Smooth muscle cell (in vitro differentiated cells): Measurements from ENCODE around the gene PRKCZ. TPM values are rescaled to one million over a fixed set of nuclear protein-coding genes. Genes with fewer than 3 reads are reported as not detected.

ENCODE experiments used
- DNase-seq: peaks from one replicate; lab custom pipeline; 2025; ENCODE audit not compliant: unreplicated experiment; lab: John Stamatoyannopoulos, UW
- H2AFZ ChIP-seq: fragments of 200-600 bp; sonication (generic); 2 replicates; pipeline ENCODE4 v1.6.0; 2016; ENCODE audit warnings: antibody characterized with exemption, low read depth, mild to moderate bottlenecking
- H3F3A ChIP-seq: fragments of 200-600 bp; sonication (generic); 2 replicates; pipeline ENCODE4 v1.6.0; 2017; ENCODE audit warnings: antibody characterized with exemption, low read depth
- H3K27ac ChIP-seq: fragments of 200-600 bp; sonication (generic); 2 replicates; pipeline ENCODE4 v1.5.1; 2016; ENCODE audit warnings: low read depth, mild to moderate bottlenecking
- H3K27me3 ChIP-seq: fragments of 200-600 bp; sonication (generic); 2 replicates; pipeline ENCODE4 v1.6.1; 2016; ENCODE audit warnings: low read depth, mild to moderate bottlenecking
- H3K36me3 ChIP-seq: fragments of 200-600 bp; sonication (generic); 2 replicates; pipeline ENCODE4 v1.5.1; 2016; ENCODE audit warnings: low read depth
- H3K4me1 ChIP-seq: fragments of 200-600 bp; sonication (generic); 2 replicates; pipeline ENCODE4 v1.5.1; 2016; ENCODE audit warnings: low read depth
- H3K4me2 ChIP-seq: fragments of 200-600 bp; sonication (generic); 2 replicates; pipeline ENCODE4 v1.6.0; 2016; ENCODE audit warnings: mild to moderate bottlenecking
- H3K4me3 ChIP-seq: fragments of 200-600 bp; sonication (generic); 2 replicates; pipeline ENCODE4 v1.5.1; 2016; ENCODE audit warnings: mild to moderate bottlenecking
- H3K79me2 ChIP-seq: fragments of 200-600 bp; sonication (generic); 2 replicates; pipeline ENCODE4 v1.6.0; 2016; ENCODE audit warnings: low read depth, mild to moderate bottlenecking
- H3K9ac ChIP-seq: fragments of 200-600 bp; sonication (generic); 2 replicates; pipeline ENCODE4 v1.6.0; 2016; ENCODE audit warnings: low read depth
- H3K9me3 ChIP-seq: fragments of 200-600 bp; sonication (generic); replicated peaks from 2 replicates; pipeline ENCODE4 v1.5.1; 2016; ENCODE audit warnings: low read depth
- H4K20me1 ChIP-seq: fragments of 200-600 bp; sonication (generic); 2 replicates; pipeline ENCODE4 v1.6.0; 2016; ENCODE audit warnings: low read depth
- CTCF ChIP-seq: fragments of 200-600 bp; sonication (generic); IDR thresholded peaks from 2 replicates; pipeline ENCODE4 v1.5.1; 2017; ENCODE audit warnings: borderline replicate concordance, mild to moderate bottlenecking, antibody characterized with exemption; ENCODE audit not compliant: insufficient read depth, poor library complexity, severe bottlenecking
- WGBS: methylation state at CpG from one replicate; pipeline ENCODE4 v1.1.7; 2016; ENCODE audit warnings: low lambda C conversion rate; 5-methylcytosine and 5-hydroxymethylcytosine counted together
- polyA plus RNA-seq: library from polyadenylated mRNA; unstranded; fragments of >200 nt; fragmentation: Nextera tagmentation; extraction: Ambion mirVana; gene quantifications from 2 replicates; pipeline ENCODE4 v1.2.1, GENCODE V29; 2016
- total RNA-seq: library from RNA; depleted of rRNA; stranded (reverse); fragments of >200 nt; gene quantifications from 2 replicates; pipeline ENCODE4 v1.2.3, GENCODE V29; 2014

PRKCZ gene
- total and polyA plus RNA-seq, 2 experiments from 2014 or later: 5.8 to 10.3 TPM

GRCh38 chr1:2097386-2098300 lies 47.4 kb downstream of the PRKCZ start:
- H3K36me3 ChIP-seq: no peaks in the 10 kb centered on the region
- no peaks in the 10 kb centered on the region for H3F3A ChIP-seq
- no peak overlapping the region for H3K4me3 ChIP-seq
- TF ChIP-seq CTCF: no peak
- H2AFZ ChIP-seq: no peak overlapping the region
- WGBS: 92% methylated on average over 26 of the region's 26 CpGs
- no peak overlapping the region for H3K4me2 ChIP-seq
- peak overlapping the region; percentile 19 for H3K27ac ChIP-seq
- H3K9ac ChIP-seq: no peak overlapping the region
- H3K4me1 ChIP-seq: no peaks in the 10 kb centered on the region
- peaks cover 2% of the 10 kb centered on the region for H4K20me1 ChIP-seq
- no peak for DNase-seq
- H3K79me2 ChIP-seq: no peaks in the 10 kb centered on the region
- no peaks in the 10 kb centered on the region for H3K9me3 ChIP-seq
- no peaks in the 10 kb centered on the region for H3K27me3 ChIP-seq

GRCh38 chr1:2098301-2098698 lies 48.1 kb downstream of the PRKCZ start:
- 92% methylated on average over 11 of the region's 11 CpGs for WGBS
- peaks cover 2% of the 10 kb centered on the region for H4K20me1 ChIP-seq
- no peak overlapping the region for H2AFZ ChIP-seq
- H3K4me3 ChIP-seq: no peak overlapping the region
- H3K4me2 ChIP-seq: no peak overlapping the region
- H3K9me3 ChIP-seq: no peaks in the 10 kb centered on the region
- no peak for DNase-seq
- no peaks in the 10 kb centered on the region for H3F3A ChIP-seq
- TF ChIP-seq CTCF: no peak
- no peaks in the 10 kb centered on the region for H3K4me1 ChIP-seq
- H3K27ac ChIP-seq: peak overlapping the region; percentile 19
- H3K36me3 ChIP-seq: no peaks in the 10 kb centered on the region
- H3K79me2 ChIP-seq: no peaks in the 10 kb centered on the region
- H3K27me3 ChIP-seq: no peaks in the 10 kb centered on the region
- H3K9ac ChIP-seq: no peak overlapping the region

- H3F3A ChIP-seq: no peaks in the 10 kb centered on the region
- H3K4me2 ChIP-seq: no peak overlapping the region
- TF ChIP-seq CTCF: no peak
- no peaks in the 10 kb centered on the region for H3K27me3 ChIP-seq
- no peak overlapping the region for H3K9ac ChIP-seq
- peaks cover 2% of the 10 kb centered on the region for H4K20me1 ChIP-seq
- H3K4me1 ChIP-seq: no peaks in the 10 kb centered on the region
- H3K79me2 ChIP-seq: no peaks in the 10 kb centered on the region
- no peak overlapping the region for H3K27ac ChIP-seq
- H3K9me3 ChIP-seq: no peaks in the 10 kb centered on the region
- H3K4me3 ChIP-seq: no peak overlapping the region
- no peak for DNase-seq
- H3K36me3 ChIP-seq: no peaks in the 10 kb centered on the region
- H2AFZ ChIP-seq: no peak overlapping the region
- WGBS: 93% methylated on average over 35 of the region's 35 CpGs
Measured at GRCh38 chr1:2098839-2099785, 48.9 kb downstream of the PRKCZ start.
